ENCODE results near the gene FKBP1C. TPM values are rescaled to one million over a fixed set of nuclear protein-coding genes. Genes with fewer than 3 reads are reported as not detected.

The FKBP1C gene
- total RNA-seq, 3 donors from 2014 or later (not counting 1 experiment from before 2014, with no cell fraction given) = 0.75 to 1.2 TPM; not detected in 1

DNA sequence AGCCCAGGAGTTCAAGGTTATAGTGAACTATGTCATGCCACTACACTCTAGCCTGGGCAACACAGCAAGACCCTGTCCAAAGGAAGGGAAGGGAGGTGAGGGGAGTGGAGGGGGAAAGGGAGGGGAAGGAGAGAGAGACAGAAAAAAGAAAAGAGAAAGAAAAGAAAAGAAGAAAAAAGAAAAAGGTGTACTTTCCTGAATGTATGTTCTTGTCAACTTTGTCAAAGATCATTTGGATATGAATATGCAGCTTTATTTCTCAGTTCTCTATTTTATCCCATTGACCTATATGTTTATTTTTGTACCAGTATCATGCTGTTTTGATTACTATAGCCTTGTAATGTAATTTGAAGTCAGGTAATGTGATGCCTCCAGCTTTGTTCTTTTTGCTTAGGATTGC, 30.9 kb upstream of the FKBP1C start:
- no peaks in the 10 kb centered on the region for H3K9me3 ChIP-seq (ENCODE audit: control insufficient read depth, insufficient read depth, low read length)
- Mint-ChIP-seq H3K9me3 (peaks cover 8 to 11% of the 10 kb centered on the region in 2 donors), H3K27ac (no peak overlapping the region), H3K4me3 (no peak overlapping the region), H3K27me3 (ENCODE audit: low read depth in 2 of 2) (no peaks in the 10 kb centered on the region), H3K36me3 (no peaks in the 10 kb centered on the region), H3K4me1 (no peaks in the 10 kb centered on the region)
- no peak for DNase-seq
- no peak for ATAC-seq
- H3K27ac ChIP-seq (ENCODE audit: low read length) = no peak overlapping the region
- no peaks in the 10 kb centered on the region for H3K36me3 ChIP-seq (ENCODE audit: control insufficient read depth, insufficient read depth, low read length)
- no peak overlapping the region for H3K4me3 ChIP-seq (ENCODE audit: low read length)
- no peaks in the 10 kb centered on the region for H3K4me1 ChIP-seq (ENCODE audit: control insufficient read depth, insufficient read depth, low read length)
- H3K27me3 ChIP-seq (ENCODE audit: control insufficient read depth, insufficient read depth, low read length) = no peaks in the 10 kb centered on the region
- intact Hi-C loops (cut with micrococcal nuclease) = no loop called here
- TF ChIP-seq, protein P1, sequence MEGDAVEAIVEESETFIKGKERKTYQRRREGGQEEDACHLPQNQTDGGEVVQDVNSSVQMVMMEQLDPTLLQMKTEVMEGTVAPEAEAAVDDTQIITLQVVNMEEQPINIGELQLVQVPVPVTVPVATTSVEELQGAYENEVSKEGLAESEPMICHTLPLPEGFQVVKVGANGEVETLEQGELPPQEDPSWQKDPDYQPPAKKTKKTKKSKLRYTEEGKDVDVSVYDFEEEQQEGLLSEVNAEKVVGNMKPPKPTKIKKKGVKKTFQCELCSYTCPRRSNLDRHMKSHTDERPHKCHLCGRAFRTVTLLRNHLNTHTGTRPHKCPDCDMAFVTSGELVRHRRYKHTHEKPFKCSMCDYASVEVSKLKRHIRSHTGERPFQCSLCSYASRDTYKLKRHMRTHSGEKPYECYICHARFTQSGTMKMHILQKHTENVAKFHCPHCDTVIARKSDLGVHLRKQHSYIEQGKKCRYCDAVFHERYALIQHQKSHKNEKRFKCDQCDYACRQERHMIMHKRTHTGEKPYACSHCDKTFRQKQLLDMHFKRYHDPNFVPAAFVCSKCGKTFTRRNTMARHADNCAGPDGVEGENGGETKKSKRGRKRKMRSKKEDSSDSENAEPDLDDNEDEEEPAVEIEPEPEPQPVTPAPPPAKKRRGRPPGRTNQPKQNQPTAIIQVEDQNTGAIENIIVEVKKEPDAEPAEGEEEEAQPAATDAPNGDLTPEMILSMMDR (IDR thresholded peaks at IDR 0.05) = no peak

DNA sequence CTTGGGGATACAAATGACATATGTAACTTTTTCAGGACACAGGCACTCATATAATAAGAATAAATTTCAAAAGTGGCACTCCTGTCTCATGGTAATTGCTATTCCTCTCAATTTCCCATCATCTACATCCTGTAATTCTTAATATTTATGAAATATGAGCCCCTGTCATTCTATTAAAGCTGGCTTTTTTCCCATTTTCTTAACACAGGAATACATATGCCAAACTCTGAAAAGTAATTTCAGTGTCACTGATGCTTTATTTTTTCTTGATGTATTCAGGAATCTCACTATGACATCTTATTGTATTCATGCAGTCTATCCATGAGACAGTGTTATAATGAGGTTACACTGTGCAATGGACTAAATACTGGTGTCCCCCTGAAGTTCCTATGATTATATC, 24.3 kb upstream of the FKBP1C start:
- Histone ChIP-seq H3K27me3 (ENCODE audit: control insufficient read depth, insufficient read depth, low read length) (no peaks in the 10 kb centered on the region), H3K4me1 (ENCODE audit: control insufficient read depth, insufficient read depth, low read length) (no peaks in the 10 kb centered on the region), H3K27ac (ENCODE audit: low read length) (no peak overlapping the region), H3K4me3 (ENCODE audit: low read length) (no peak overlapping the region), H3K36me3 (ENCODE audit: control insufficient read depth, insufficient read depth, low read length) (no peaks in the 10 kb centered on the region), H3K9me3 (ENCODE audit: control insufficient read depth, insufficient read depth, low read length) (no peaks in the 10 kb centered on the region)
- peaks cover 6 to 11% of the 10 kb centered on the region in 2 donors for H3K9me3 Mint-ChIP-seq
- no peaks in the 10 kb centered on the region for H3K27me3 Mint-ChIP-seq (ENCODE audit: low read depth in 2 of 2)
- no peaks in the 10 kb centered on the region for H3K4me1 Mint-ChIP-seq
- H3K4me3 Mint-ChIP-seq = no peak overlapping the region
- intact Hi-C loops (cut with micrococcal nuclease) = no loop called here
- H3K36me3 Mint-ChIP-seq = no peaks in the 10 kb centered on the region
- no peak for DNase-seq
- ATAC-seq = no peak
- H3K27ac Mint-ChIP-seq = no peak overlapping the region
- TF ChIP-seq, protein P1 (IDR thresholded peaks at IDR 0.05) = no peak

DNA sequence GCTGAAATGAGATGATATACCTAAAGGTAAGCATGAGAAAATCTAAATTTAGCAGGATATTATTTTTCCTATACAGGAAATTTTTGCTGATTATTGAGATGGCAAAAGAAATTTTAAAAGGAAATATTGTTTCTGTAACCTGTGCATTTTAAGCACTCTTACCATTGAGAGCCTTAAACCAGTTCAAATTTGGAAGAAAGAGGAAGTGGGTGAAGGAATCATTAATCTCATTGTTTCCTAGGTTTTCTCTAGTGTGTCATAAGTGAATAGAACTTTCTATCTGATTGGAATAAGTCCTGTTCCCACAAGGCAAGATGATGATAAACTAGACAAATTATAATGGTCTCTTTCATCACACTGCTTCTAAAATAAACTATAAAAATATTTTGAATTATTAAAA, 22.4 kb upstream of the FKBP1C start:
- intact Hi-C loops (cut with micrococcal nuclease) = no loop called here
- H3K36me3 Mint-ChIP-seq = no peaks in the 10 kb centered on the region
- TF ChIP-seq, protein P1 (IDR thresholded peaks at IDR 0.05) = no peak
- H3K4me1 ChIP-seq (ENCODE audit: control insufficient read depth, insufficient read depth, low read length) = no peaks in the 10 kb centered on the region
- no peaks in the 10 kb centered on the region for H3K27me3 ChIP-seq (ENCODE audit: control insufficient read depth, insufficient read depth, low read length)
- no peak overlapping the region for H3K4me3 ChIP-seq (ENCODE audit: low read length)
- H3K27ac ChIP-seq (ENCODE audit: low read length) = no peak overlapping the region
- peaks cover 12 to 13% of the 10 kb centered on the region in 2 donors for H3K9me3 Mint-ChIP-seq
- H3K27me3 Mint-ChIP-seq (ENCODE audit: low read depth in 2 of 2) = no peaks in the 10 kb centered on the region
- H3K4me3 Mint-ChIP-seq = no peak overlapping the region
- H3K4me1 Mint-ChIP-seq = no peaks in the 10 kb centered on the region
- H3K36me3 ChIP-seq (ENCODE audit: control insufficient read depth, insufficient read depth, low read length) = no peaks in the 10 kb centered on the region
- no peak overlapping the region for H3K27ac Mint-ChIP-seq
- no peak for DNase-seq
- no peaks in the 10 kb centered on the region for H3K9me3 ChIP-seq (ENCODE audit: control insufficient read depth, insufficient read depth, low read length)
- ATAC-seq = no peak

DNA sequence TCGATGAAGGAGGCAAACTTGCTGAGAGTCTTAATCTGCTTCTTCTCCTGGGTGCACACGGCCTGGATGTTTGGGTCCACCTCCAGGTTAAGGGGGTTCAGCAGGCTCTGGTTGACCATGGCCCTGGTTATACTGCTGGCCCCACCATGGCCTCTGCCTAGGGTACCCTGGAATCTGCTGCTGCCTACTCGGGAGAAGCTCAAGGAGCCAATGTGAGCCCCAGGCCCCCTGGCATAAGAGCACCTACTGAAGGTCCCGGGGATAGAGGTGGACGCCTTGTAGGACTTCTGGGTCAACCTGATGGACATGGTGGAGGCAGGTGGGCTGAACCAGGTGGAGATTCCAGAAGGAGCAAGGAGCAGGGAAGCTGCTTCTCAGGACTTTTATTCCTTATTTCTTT, 17.9 kb upstream of the FKBP1C start:
- intact Hi-C loops (cut with micrococcal nuclease) = no loop called here
- H3K36me3 Mint-ChIP-seq = no peaks in the 10 kb centered on the region
- TF ChIP-seq, protein P1 (IDR thresholded peaks at IDR 0.05) = no peak
- Histone ChIP-seq H3K27ac (ENCODE audit: low read length) (no peak overlapping the region), H3K9me3 (ENCODE audit: control insufficient read depth, insufficient read depth, low read length) (peaks cover 2% of the 10 kb centered on the region), H3K27me3 (ENCODE audit: control insufficient read depth, insufficient read depth, low read length) (no peaks in the 10 kb centered on the region), H3K36me3 (ENCODE audit: control insufficient read depth, insufficient read depth, low read length) (no peaks in the 10 kb centered on the region), H3K4me1 (ENCODE audit: control insufficient read depth, insufficient read depth, low read length) (no peaks in the 10 kb centered on the region), H3K4me3 (ENCODE audit: low read length) (no peak overlapping the region)
- H3K9me3 Mint-ChIP-seq = peaks cover 12 to 24% of the 10 kb centered on the region in 2 donors
- H3K27me3 Mint-ChIP-seq (ENCODE audit: low read depth in 2 of 2) = no peaks in the 10 kb centered on the region
- ATAC-seq = no peak
- no peak for DNase-seq
- no peak overlapping the region for H3K27ac Mint-ChIP-seq
- no peak overlapping the region for H3K4me3 Mint-ChIP-seq
- 82% methylated on average over 5 of the region's 5 CpGs for WGBS (ENCODE audit: insufficient coverage)
- no peaks in the 10 kb centered on the region for H3K4me1 Mint-ChIP-seq
